ENCODE results near the gene ENO2.

DNA sequence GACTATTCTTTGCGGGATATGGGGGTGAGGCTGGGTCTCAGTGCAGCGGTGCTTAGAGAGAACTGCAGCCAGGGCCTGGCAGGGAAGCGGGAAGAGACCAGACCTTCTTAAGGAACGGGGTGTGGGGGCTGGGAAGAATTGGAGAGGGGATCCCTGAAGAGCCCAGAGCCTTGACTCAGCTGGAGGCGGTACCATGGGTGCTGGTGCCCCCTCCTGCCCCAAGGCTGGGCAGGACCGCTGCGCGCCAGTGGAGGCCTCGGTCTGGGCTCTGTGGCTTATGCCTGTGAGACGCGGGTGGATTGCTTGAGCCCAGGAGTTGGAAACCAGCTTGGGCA lies 27.9 kb downstream of the ENO2 start:
- TF ChIP-seq POLR2A (IDR thresholded peaks at IDR 0.05), result no peak
- TF ChIP-seq, protein P1, sequence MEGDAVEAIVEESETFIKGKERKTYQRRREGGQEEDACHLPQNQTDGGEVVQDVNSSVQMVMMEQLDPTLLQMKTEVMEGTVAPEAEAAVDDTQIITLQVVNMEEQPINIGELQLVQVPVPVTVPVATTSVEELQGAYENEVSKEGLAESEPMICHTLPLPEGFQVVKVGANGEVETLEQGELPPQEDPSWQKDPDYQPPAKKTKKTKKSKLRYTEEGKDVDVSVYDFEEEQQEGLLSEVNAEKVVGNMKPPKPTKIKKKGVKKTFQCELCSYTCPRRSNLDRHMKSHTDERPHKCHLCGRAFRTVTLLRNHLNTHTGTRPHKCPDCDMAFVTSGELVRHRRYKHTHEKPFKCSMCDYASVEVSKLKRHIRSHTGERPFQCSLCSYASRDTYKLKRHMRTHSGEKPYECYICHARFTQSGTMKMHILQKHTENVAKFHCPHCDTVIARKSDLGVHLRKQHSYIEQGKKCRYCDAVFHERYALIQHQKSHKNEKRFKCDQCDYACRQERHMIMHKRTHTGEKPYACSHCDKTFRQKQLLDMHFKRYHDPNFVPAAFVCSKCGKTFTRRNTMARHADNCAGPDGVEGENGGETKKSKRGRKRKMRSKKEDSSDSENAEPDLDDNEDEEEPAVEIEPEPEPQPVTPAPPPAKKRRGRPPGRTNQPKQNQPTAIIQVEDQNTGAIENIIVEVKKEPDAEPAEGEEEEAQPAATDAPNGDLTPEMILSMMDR (IDR thresholded peaks at IDR 0.05), result no peak
- TF ChIP-seq EP300 (IDR thresholded peaks at IDR 0.05), result no peak
